ENCODE measurements around the gene PDRG1.

The PDRG1 gene

DNA sequence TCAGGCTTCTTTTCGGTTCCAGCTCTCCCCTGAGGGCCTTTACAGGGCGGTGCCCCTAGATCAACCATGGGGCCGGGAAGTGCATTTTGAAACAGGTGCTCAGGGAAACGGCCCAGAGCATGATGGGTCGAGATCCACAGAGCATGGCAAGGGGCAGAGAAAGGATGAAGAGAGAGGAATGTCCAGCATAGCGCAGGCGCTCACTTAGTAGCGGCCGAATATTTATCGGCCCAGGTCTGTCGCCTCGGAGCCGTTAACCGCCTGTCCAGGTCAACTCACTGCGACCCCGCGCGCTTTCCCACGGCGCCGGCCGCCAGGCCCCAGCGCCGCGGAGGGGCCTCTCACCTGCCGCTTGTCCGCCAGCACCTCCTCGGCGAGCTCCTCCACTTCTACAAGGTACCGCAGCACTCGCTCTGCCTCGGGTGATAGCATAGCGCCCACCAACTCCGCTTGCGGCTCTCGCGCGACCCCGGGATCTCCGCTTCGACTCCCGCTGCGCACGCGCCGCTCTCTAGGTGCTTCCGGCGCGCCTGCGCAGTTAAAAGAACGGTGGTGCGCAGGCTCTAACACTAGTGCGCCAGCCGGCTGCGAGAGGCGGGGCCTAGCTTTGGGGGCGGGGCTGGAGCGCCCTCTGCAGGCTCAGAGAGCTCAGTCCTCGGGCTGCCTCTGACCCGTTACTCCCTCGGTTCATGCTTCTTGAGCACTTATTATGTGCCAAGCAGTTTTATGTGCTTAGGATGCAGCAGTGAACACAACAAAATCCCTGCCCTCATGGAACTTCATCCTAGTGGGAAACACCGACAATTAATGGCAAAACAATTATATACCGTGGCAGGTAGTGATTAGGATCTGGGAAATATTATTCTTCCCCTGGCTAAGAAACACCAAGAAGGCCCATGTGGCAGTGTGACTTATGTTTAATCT is at the start of gene PDRG1:
TSS of gene PDRG1 (minus strand) at position 517 of the 924 bp plus-strand sequence. CDS start at position 432, 85 bp downstream.
- DNase-seq (ENCODE audit: low read depth), result peak; percentile 94

DNA sequence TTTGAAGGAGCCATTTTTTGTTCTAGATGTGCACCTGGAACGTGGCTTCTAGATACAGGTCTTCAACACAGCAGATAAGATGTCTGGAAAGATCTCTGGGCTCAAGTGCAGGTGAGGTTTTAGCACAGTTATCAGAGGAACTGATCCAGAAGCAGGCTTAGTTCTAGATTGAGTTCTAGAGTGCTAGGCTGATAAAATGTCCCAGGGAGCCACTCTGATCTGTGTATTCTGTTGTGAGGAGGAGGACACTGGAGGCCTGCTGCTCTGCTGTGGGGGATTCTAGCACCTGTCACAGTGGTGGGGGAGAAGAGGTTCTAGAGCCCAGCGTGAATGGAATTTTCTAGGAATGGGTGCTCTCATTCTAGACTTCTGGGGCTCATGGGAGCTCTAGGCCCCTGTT is 46.4 kb upstream of the PDRG1 start:
- DNase-seq (ENCODE audit: low read depth), result no peak

DNA sequence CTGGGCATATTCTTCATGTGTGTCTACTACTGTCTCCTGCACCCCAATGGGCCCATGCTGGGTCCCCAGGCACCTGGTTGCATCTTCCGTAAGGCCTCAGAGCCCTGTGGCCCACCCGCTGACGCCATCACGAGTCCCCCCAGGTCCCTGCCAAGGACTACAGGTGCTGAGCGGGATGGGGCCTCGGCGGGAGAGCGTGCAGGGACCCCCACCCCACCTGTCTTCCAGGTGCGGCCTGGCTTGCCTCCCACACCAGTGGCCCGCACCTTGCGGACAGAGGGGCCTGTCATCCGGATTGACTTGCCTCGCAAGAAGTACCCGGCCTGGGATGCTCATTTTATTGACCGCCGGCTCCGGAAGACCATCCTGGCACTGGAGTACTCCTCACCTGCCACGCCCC is 45.1 kb upstream of the PDRG1 start:
- DNase-seq (ENCODE audit: low read depth), result no peak

DNA sequence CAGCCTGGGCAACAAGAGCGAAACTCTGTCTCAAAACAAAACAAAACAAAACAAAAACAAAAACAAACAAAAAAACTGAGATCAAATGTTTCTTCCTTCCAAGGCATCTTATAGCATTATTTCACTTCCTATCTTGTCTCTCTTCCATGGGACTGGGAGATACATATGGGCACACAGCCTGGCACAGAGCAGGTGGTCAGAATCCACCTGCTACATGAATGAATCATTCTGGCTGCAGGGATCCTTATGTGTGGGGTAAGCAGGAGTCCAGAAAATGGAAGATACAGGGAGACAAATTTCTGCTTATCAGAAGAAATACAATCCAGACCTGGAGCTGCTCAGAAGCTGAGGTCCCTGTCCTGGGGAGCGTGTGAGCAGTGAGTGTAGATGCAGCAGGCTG is 40.2 kb upstream of the PDRG1 start:
- DNase-seq (ENCODE audit: low read depth), result no peak

DNA sequence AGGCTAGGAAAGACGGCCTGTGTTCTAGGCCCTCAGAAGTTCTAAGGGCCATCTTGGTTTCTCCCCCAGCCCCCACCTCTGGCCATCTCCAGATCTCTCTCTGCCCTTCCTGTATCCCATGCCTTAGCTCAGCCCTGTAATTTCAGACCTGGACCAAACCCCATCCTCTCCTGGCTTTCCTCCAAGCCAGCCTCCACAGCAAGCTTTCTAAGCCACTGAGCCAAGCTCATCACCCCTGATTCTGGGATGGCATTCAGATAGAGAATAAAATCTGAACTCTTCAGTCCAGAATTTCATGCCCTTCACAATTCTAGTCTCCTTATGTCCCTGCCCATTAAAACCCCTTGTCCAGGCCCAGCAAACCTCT is 39.5 kb upstream of the PDRG1 start:
- no peak for DNase-seq (ENCODE audit: low read depth)

DNA sequence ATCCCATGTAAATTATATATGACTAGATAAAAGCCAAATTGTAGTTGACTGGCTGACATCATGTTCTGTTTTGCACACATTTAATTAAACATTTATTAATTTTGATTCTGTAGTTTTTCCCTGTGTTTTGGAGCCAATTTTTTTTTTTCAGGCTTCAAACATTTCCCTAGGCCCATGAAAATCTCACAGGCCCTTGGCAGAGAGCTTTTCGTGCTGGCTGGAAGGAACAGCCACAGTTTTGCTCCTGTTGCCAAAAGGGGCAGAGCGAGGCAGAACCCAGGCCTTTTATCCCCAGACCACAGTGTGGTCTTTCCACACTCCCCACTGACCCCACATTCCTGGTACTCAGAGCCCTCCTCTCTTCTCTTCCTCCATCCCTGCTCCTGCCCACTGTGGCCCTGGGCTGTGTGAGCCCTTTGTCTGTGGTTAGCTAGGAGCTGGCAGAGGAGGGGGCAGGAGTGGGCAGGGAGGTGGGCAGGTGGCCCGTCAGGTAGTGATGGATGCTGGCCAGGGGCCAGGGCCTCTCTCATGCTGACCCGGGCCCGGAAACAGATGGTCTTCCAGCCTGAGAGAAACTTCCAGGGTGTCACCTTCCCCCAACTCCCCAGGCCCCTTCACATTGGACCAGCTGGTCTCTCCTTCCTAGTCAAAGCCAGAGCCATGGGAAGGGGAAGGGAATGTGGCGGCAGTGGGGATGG is 38.9 kb upstream of the PDRG1 start:
- no peak for DNase-seq (ENCODE audit: low read depth)

DNA sequence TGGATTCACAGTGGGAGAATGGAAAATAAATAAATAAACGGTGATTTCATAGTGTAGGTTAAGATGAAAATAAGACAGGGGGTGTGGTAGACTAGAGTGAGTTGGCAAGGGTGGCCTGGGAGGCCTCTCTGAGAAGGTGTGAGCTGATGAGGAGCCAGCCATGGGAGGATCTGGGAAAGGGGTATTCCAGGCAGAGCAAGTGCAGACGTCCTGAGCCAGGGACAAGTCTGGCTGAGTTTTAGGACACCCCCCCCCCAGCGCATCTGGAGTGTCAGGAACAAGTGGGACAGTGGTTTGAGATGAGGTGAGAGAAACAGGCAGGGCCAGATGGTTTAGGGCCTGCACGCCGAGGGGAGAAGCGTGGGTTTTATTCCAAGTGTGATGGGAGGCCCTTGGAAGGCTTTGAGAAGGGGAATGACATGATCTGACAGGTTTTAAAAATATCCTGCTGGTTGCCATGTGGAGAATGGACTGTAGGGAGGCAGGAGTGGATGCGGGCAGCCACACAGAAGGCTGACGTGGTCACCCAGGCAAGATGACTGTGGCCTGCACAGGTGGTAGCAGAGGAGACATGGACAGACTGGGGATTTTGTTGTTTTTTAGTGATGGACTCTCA is 37.3 kb upstream of the PDRG1 start:
- DNase-seq (ENCODE audit: low read depth), result no peak

DNA sequence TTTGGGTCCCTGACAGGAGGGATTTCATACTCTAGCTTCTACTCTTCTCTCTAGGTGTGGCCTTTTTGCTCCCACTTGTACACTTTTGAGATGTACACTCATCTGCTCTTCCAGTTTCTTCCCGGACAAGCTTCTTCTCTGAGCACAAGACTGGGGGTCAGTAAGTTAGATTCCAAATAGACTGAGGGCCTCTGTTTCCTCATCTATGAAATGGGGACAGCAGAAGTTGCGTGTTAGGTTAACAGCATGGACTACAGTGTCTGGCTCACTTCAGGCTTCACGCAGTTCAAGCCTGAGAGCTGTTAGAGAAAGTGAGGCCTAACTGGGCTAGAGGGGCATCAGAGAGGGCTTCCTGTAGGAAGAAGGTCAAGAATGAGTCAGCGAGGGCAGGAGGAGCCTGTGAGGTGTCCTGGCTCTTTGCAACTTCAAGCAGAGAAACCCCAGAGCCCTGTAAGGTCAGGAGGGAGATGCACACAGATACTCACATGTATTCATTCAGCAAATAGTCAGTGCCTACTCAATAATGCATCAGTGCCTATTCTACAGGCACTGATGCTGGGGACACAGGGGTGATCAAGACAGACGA is 36.7 kb upstream of the PDRG1 start:
- no peak for DNase-seq (ENCODE audit: low read depth)

DNA sequence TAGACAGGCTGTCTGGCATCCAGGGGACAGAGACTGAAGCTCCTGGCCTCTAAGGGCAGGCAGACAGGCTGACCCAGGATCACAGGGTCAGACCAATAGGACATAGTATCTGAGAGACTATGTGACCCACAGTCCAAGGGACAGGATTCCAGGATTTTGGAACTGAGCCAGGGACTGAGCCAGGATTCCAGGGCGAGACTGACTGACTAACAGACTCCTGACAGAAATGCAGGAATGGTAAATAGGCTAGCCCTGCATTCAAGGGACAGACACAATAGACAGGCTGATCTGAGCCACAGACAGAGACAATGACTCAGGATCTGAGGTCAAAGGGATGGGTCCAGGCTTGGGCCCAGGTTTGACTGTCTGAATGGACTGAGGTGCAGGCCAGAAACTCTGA is 35.9 kb upstream of the PDRG1 start:
- DNase-seq (ENCODE audit: low read depth), result no peak

DNA sequence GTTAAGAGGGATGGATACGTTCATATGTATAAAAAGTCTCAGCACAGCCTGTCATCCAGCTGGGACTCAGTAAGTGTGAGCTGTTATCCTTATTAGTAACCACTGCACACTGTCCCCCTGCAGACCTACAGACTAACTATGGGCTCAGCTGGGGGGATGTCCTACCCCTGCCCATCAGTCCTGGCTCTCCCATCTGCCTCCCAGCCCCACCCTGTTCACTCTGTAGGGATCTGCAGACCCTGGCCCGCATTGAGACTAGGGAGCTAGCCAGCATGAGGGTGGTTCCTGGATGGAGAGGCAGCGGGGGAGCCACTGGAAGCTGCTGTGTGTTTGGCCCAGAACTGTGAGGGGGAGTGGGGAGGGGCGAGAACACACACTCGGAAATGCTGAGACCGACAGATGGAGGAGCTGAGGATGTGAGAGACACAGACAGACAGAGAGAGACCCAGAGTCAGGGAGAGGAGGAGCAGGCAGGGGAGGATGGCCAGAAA is 33.2 kb upstream of the PDRG1 start:
- DNase-seq (ENCODE audit: low read depth), result no peak

DNA sequence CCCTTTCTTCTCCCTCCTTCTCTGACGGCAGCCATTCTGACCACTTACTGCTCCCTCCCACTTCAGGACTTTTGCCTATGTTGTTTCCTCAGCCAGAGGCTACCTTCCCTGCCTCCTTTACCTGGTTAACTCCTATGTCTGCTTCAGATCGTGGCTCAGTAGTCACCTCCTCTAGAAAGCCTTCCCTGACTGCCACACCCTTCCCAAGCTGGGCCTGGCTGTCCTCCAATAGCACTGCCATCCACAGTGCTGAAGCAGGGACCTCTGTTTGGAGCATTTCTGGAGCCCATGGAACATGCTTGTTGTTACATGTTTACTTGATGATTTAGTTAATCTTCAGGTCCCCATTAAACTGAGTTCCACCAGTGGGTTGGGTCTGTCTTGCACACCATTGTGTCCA is 29.9 kb upstream of the PDRG1 start:
- DNase-seq (ENCODE audit: low read depth), result no peak

DNA sequence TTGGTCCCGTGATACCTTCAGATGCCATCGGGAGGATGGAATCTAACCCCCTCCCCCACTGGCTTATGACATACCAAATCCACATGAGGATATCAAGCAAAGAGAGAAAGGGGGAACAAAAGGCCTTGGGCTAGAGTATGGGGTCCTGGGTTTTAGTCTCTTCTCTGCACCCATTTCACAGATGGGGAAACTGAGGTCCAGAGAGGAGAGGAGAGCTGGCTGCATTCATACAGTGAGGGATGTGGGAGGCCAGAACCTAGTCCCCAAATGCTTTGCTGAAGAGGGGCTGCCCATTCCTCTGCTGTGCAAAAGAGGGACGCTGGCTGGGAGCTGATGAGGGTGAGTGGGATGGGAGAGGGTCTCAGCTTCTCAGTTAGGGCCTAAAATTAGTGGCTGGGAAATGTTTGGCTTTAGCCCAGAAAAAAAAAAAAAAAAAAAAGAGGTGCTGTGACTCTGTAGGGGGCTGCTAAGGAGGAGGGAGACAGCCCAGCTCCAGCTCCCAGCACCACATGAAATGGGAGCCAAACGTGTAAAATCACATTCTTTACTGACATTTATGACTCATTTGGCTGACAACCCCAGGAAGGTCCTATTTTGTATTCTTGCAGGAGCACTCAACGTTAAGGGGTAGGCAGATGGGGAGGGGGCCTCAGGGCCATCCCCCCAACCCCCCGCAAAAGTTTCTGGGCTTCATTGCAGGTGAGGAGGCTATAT is 28.0 kb upstream of the PDRG1 start:
- no peak for DNase-seq (ENCODE audit: low read depth)

DNA sequence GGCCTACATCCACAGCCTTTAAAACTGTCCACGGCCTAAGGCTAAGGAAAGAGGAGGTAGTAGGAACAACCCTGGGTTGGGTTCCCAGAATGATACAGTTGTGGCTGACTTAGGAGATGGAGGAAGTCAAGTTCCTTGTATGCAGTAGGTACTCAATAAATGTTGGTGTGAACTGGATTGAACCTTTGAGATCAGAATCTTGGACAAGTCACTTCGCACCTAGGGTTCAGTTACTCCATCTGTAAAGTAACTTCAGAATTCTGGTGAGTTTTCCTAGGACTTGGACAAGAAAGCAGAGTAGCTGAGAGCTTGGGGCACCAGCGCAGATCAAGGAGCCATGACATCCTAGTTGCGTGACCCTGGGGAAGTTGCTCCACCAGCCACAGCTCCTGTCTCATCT is 25.2 kb upstream of the PDRG1 start:
- DNase-seq (ENCODE audit: low read depth), result no peak

DNA sequence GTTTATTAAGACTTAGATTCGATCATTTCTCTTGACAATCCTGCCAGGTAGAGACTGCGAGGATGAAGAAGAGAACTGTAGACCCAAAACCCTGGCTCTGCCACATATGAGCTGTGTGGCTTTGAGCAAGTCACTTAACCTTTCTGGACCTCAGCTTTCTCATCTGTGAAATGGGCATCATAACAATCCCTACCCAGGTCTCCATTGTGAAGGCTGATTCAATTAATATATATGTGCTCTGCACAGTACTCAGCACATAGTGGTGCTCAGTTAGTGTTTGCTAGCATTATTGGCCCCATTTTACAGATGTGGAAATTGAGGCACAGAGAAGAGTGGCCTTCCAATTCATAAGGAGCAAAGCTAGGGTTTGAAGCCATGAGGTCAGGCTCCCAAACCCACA is 24.0 kb upstream of the PDRG1 start:
- DNase-seq (ENCODE audit: low read depth), result no peak

DNA sequence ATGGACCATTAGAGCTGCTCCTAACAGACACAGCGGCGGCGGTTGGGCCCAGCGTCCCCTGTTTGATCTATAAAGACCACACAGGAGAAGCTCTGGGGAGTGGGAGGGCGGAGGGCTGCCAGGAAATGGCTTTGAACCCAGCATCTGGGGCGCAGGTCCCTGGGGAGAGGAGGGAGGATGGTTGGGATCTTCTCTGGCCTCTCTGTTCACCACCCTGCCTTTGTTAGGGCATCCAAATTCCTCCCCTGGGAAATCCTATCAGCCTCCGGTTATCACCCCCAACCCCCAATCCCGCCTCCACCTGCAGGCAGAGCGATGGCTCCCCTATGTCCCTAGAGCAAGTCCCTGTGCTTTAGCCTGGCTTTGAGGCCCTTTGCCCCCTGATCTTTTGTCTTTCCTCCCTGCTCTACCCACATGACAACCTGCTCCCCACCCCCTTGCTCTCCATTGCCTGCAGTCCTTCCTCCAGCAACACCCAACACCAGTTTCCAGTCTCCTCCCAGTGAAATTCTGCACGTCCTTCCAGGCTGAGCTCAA is 23.2 kb upstream of the PDRG1 start:
- no peak for DNase-seq (ENCODE audit: low read depth)

DNA sequence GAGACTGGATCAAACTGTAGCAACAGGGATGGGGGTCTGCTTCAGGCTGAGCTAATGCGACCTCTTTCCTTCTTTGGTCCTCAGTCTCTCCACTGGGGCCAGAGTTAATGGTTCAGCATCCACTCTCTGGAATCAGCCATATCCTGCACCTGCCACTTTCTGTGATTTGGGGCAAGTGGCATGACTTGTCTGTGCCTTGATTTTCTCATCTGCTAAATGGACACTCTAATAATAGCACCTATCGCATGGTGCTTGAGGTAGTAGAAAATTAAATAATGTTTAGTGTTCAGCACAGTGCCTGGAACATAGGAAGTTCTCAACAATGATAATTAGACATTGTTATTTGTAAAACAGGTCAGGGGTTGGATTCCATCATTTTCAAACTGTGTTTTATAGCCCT is 22.4 kb upstream of the PDRG1 start:
- DNase-seq (ENCODE audit: low read depth), result no peak

DNA sequence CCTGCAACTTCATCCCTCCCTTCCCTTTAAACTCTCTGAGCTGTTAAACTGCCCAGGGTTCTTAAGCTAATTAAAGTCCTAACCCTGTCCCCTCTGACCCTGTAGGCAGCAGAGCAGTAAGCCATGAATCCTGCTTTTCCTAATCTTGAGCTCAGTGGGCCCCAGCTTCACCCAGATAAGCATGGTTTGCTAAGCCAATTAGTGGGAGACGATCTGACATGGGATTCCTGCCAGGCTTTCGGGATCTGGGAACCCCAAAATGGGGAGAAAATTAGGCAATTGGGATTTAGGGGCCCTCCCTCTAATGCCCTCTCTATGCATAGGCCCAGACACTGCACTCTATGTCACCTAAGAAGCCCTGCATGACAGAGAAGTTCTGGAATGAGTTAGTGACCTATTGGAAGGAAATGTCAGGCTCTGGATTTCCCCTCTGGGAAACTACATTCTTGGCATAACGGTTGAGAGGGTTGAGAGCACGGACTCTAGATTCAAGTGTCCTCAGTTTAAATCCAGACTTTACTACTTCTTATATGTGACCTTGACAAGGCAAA is 20.7 kb upstream of the PDRG1 start:
- DNase-seq (ENCODE audit: low read depth), result no peak

DNA sequence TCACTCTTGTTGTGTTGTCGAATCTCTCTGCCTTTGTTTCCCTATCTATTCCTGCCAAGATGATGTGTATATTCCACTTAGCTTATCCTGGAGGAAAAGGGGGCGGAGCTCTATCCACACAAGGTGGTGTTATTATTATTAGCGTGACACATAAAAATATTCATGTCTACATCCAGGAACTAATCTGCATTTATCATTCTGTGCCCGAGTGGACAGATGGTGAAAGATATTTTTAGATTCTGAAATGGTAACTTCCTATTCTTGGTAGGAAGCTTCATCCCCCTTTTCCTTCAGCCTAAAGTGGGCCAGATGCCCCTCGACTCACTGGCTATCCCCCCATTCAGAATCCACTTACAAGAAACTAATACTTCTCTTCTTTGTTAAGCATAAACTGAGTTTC is 18.1 kb upstream of the PDRG1 start:
- no peak for DNase-seq (ENCODE audit: low read depth)

DNA sequence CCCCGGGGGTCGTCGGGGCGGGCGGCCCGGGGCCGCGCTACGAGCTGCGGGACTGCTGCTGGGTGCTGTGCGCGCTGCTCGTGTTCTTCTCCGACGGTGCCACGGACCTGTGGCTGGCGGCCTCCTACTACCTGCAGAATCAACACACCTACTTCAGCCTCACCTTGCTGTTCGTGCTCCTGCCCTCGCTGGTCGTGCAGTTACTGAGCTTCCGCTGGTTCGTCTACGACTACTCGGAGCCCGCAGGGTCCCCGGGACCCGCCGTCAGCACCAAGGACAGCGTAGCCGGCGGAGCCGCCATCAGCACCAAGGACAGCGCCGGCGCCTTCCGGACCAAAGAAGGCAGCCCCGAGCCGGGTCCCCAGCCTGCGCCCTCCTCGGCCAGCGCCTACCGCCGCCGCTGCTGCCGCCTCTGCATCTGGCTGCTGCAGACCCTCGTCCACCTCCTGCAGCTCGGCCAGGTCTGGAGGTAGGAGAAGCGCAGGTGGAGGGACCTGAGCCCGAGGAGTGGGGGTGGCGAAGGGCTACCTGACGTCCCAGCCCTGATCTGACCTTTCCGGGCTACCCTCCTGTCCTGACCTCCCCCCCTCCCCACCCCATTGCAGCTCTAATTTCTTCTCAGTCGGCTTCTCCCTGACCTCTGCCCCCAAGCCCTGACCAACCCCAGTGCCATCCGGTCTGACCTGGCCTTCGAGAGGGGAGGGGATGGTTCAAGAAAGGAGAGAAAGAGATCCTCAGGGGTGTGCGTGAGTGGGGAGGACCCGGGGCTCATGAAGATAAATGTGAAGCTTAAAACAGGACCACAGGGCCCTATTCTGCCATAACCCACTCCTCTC is 16.7 kb upstream of the PDRG1 start:
- DNase-seq (ENCODE audit: low read depth), result peak; percentile 58

DNA sequence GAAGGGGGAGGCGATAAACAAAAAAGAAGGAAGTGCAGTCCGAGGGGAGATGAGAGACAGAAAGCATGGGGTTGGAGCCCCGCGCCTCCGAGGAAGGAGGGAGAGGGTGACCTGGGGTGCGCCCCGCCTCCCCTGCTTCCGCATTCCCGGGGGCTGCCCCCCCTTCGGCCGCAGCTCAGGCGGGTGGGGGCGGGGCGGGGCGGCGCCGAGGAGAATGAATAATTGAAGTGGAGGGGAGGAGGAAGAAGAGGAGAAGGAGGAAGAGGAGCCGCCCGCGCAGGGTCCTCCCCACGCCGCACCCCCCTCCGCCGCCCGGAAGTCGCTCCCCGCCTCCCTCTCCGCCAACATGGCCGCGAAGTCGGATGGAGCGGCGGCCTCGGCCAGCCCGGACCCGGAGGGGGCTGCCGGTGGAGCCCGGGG is 16.0 kb upstream of the PDRG1 start, which contains the start of gene XKR7:
TSS of gene XKR7 (plus strand) at position 322 of the 420 bp plus-strand sequence. CDS start at position 347, 25 bp downstream.
- no peak for DNase-seq (ENCODE audit: low read depth)

Measured in CMK (cell line).